Lung (tissue), 16 donors: ENCODE data around the gene MKI67. TPM values are rescaled to one million over a fixed set of nuclear protein-coding genes. Genes with fewer than 3 reads are reported as not detected.

Experiments used
- ATAC-seq: fragments of 200-7000 bp; cut with Tn5 transposase; one replicate; pipeline ENCODE4 v1.9.1; 2020; ENCODE audit warnings: moderate number of reproducible peaks; ENCODE audit not compliant: insufficient read depth, low FRiP score
- DNase-seq, 3 donors: peaks; one replicate each; pipeline ENCODE4 v3.0.0-alpha.2; 2013 to 2017
- H3K27ac ChIP-seq, 2 donors: one replicate each; pipeline ENCODE4 v1.5.1; 2013; ENCODE audit warnings: mild to moderate bottlenecking in 2 of 2, moderate library complexity in 2 of 2, control low read depth in 1 of 2, inconsistent platforms in 1 of 2, low read depth in 1 of 2, low read length in 1 of 2
- H3K27me3 ChIP-seq, 3 donors: one replicate each; pipeline ENCODE4 v1.5.1; 2013; ENCODE audit warnings: low read length in 2 of 3; ENCODE audit not compliant: control insufficient read depth in 3 of 3, insufficient read depth in 3 of 3
- H3K36me3 ChIP-seq, 4 donors: one replicate each; pipeline ENCODE4 v1.5.1; 2013; ENCODE audit warnings: low read length in 4 of 4, mild to moderate bottlenecking in 1 of 4, moderate library complexity in 1 of 4; ENCODE audit not compliant: control insufficient read depth in 4 of 4, insufficient read depth in 4 of 4
- H3K4me1 ChIP-seq, 5 donors: one replicate each; pipeline ENCODE4 v1.5.1; 2013; ENCODE audit warnings: low read length in 5 of 5, mild to moderate bottlenecking in 2 of 5, moderate library complexity in 1 of 5; ENCODE audit not compliant: control insufficient read depth in 5 of 5, insufficient read depth in 5 of 5
- H3K4me3 ChIP-seq: one replicate; pipeline ENCODE4 v1.5.1; 2013; ENCODE audit warnings: mild to moderate bottlenecking, control low read depth, moderate library complexity
- H3K9ac ChIP-seq, 2 donors: one replicate each; pipeline ENCODE4 v1.5.1; 2013; ENCODE audit warnings: low read length in 2 of 2, control low read depth in 1 of 2; ENCODE audit not compliant: insufficient read depth in 1 of 2
- H3K9me3 ChIP-seq, 4 donors: one replicate each; pipeline ENCODE4 v1.5.1; 2013; ENCODE audit warnings: low read length in 3 of 4, mild to moderate bottlenecking in 1 of 4, moderate library complexity in 1 of 4; ENCODE audit not compliant: control insufficient read depth in 4 of 4, insufficient read depth in 3 of 4
- WGBS, 2 donors: extraction: QIAGEN DNeasy Blood & Tissue Kit; methylation state at CpG; one replicate each; pipeline ENCODE4 v1.1.7; 2013; 5-methylcytosine and 5-hydroxymethylcytosine counted together
- long read RNA-seq, 5 donors: transcript quantifications; one replicate each; lab custom pipeline, GENCODE V29; 2026
- polyA plus RNA-seq, 2 donors: library from polyadenylated mRNA; stranded (reverse); fragments of 200-250 nt; gene quantifications; one replicate each; pipeline ENCODE4 v1.2.1, GENCODE V29; 2013
- total RNA-seq, 2 donors: library from RNA; depleted of rRNA in 1 of 2; stranded (reverse); fragments of >200 nt in 1 of 2; gene quantifications; one replicate each; pipeline ENCODE4 v1.2.1, GENCODE V29; 2014 to 2021
- TF ChIP-seq, protein P1 (sequence below): IDR thresholded peaks from 2 replicates; pipeline ENCODE4 v1.5.1; 2012; ENCODE audit warnings: mild to moderate bottlenecking; ENCODE audit errors: control extremely low read depth, extremely low read depth
- donor health status: control.
- donor health status: control.
- donor health status: Bipolar disorder and iron deficiency.
- donor health status: healthy.
- donor health status: DM: yes; HTN: yes; CAD: no.

Gene MKI67, protein sequence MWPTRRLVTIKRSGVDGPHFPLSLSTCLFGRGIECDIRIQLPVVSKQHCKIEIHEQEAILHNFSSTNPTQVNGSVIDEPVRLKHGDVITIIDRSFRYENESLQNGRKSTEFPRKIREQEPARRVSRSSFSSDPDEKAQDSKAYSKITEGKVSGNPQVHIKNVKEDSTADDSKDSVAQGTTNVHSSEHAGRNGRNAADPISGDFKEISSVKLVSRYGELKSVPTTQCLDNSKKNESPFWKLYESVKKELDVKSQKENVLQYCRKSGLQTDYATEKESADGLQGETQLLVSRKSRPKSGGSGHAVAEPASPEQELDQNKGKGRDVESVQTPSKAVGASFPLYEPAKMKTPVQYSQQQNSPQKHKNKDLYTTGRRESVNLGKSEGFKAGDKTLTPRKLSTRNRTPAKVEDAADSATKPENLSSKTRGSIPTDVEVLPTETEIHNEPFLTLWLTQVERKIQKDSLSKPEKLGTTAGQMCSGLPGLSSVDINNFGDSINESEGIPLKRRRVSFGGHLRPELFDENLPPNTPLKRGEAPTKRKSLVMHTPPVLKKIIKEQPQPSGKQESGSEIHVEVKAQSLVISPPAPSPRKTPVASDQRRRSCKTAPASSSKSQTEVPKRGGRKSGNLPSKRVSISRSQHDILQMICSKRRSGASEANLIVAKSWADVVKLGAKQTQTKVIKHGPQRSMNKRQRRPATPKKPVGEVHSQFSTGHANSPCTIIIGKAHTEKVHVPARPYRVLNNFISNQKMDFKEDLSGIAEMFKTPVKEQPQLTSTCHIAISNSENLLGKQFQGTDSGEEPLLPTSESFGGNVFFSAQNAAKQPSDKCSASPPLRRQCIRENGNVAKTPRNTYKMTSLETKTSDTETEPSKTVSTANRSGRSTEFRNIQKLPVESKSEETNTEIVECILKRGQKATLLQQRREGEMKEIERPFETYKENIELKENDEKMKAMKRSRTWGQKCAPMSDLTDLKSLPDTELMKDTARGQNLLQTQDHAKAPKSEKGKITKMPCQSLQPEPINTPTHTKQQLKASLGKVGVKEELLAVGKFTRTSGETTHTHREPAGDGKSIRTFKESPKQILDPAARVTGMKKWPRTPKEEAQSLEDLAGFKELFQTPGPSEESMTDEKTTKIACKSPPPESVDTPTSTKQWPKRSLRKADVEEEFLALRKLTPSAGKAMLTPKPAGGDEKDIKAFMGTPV (N-terminal part only)
- total RNA-seq (1 to 10 TPM; 2.8 to 8.6 TPM), polyA plus RNA-seq (1 to 10 TPM; 1.0 to 1.4 TPM)
- long read RNA-seq, donor 1, partial matches to known transcripts: 24 of 24 reads
- long read RNA-seq, donor 1, other reads (novel, unspliced or antisense): 0 of 24 reads
- long read RNA-seq, donor 2, partial matches to known transcripts: 0 of 1 reads
- long read RNA-seq, donor 2, other reads (novel, unspliced or antisense): 0 of 1 reads
- long read RNA-seq, donor 3: 0 reads
- long read RNA-seq, donor 4, partial matches to known transcripts: 37 of 39 reads
- long read RNA-seq, donor 4, other reads (novel, unspliced or antisense): 0 of 39 reads
- long read RNA-seq, donor 5, partial matches to known transcripts: 40 of 40 reads
- long read RNA-seq, donor 5, other reads (novel, unspliced or antisense): 0 of 40 reads

DNA sequence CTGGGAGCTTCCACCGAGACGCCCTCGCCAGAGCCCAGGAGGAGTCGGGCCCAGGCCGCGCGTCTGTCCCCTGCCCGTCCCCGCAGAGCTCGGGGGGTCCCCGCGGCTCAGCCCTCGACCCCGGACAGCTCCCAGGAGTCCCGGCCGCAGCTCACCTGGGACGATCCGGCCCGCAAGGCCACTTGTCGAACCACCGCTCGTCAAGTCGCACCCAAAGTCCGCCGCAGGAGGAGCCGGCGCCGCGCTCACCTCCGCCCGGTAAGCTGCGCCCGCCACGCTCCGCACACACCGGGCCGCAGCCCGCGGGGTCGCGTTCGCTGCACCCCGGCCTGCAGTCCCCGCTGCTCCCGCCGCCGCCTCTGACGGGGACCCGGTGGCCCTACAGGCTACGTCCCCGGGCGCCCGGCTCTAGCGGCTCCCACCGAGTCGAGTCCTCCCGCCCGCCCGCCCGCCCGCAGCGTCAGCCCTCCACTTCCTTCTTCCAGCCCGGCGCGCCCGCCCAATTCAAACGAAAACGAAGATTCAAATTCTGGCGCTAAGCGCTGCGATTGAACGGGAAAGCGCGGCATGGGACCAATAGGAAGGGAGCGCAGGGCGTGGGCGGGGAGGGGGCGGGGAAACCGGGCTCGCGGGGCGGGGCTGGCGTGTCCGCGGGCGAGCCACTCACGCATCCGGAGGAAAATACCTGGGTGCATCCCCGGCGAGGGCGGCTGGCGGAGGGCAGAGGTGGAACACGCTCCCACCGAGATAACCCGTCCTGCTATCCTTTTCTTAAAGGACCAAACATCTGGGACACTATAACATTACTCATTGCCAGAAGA lies at the start of gene MKI67:
Gene MKI67 (minus strand): TSS at position 480 of the 821 bp plus-strand sequence. CDS start 756 bp downstream, outside the sequence.
- Histone ChIP-seq H3K9me3 (peaks cover 0 to 2% (median 0%) of the 10 kb centered on the region in 4 donors), H3K36me3 (no peaks in the 10 kb centered on the region), H3K27me3 (no peaks in the 10 kb centered on the region), H3K9ac (peak within 1 kb of the TSS; percentile 37 to 49), H3K27ac (no peak within 1 kb of the TSS), H3K4me3 (peak within 1 kb of the TSS; percentile 15), H3K4me1 (peaks cover 0 to 21% (median 8%) of the 10 kb centered on the region in 5 donors)
- ATAC-seq (peak; percentile 94), DNase-seq (peak; percentile 92 to 95 (median 95))
- 0 to 1% methylated on average over 76 to 95 of the region's 95 CpGs for WGBS, 2 donors
- TF ChIP-seq, protein P1, sequence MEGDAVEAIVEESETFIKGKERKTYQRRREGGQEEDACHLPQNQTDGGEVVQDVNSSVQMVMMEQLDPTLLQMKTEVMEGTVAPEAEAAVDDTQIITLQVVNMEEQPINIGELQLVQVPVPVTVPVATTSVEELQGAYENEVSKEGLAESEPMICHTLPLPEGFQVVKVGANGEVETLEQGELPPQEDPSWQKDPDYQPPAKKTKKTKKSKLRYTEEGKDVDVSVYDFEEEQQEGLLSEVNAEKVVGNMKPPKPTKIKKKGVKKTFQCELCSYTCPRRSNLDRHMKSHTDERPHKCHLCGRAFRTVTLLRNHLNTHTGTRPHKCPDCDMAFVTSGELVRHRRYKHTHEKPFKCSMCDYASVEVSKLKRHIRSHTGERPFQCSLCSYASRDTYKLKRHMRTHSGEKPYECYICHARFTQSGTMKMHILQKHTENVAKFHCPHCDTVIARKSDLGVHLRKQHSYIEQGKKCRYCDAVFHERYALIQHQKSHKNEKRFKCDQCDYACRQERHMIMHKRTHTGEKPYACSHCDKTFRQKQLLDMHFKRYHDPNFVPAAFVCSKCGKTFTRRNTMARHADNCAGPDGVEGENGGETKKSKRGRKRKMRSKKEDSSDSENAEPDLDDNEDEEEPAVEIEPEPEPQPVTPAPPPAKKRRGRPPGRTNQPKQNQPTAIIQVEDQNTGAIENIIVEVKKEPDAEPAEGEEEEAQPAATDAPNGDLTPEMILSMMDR: no peak

DNA sequence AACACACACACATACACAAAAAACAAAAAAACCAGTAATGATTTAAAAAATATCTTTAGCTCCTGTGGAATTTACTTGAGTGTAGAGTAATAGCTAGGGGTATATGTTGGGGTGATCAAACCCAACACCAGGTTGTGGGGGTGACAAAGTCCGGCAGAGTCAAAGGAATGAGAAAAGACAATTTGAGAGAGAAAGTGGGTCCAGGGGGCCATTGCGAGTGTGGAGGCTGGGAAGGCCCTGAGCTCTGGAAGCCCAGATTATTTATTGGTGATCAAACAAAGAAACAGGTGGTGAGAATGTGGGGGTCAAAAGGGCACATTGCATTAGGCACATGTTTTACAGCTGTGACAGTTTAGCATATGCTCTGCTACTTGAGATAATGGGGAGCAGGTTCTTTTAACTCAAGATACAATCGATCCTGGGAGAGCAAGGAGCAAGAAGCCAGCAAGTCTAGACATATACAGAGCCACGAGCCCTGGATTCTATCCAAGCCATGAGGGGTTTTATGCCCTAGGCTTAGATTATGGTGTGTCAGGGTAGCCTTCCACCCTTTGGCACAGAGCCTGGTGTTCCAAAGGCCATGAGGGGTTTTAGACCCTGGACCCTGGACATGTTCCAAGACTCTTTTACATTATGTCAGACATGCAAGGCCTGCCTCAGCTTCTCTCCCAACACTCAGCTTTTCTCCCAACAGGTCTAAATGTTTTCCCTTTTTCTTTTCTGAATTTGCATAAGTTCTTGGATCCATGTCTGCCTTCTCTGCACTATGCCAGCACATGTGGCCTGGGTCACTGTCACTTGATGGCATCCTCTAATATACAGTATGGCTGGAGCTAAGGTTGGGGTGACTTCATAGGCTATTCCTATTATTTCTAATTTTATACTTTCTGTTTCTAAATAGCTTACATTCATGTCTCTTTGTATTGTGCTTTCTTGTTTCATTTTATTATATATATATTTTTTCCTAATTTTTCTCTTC lies 48.6 kb upstream of the MKI67 start:
- TF ChIP-seq, protein P1: no peak
- whole genome bisulfite sequencing, 2 donors: 91 to 94% methylated on average over 4 of the region's 4 CpGs
- Histone ChIP-seq H3K4me1 (no peaks in the 10 kb centered on the region), H3K4me3 (no peak overlapping the region), H3K27ac (no peak overlapping the region), H3K36me3 (no peaks in the 10 kb centered on the region), H3K9me3 (peaks cover 0 to 15% (median 3%) of the 10 kb centered on the region in 4 donors), H3K9ac (no peak overlapping the region), H3K27me3 (peaks cover 0 to 2% (median 0%) of the 10 kb centered on the region in 3 donors)
- no peak for DNase-seq
- no peak for ATAC-seq
